ENCODE measurements around the gene MTARC2.
"Not testable (repeated sequence)": the region's sequence is repeated elsewhere in the genome, so short reads cannot be mapped to it uniquely, and the experiment has no call there.

Gene MTARC2

GRCh38 chr1:220748089-220748934, at the start of gene MTARC2:
MTARC2 (plus strand) TSS chr1:220748322; CDS start chr1:220748532, 210 bp downstream.
- no peak for DNase-seq

GRCh38 chr1:220698607-220699016, 49.5 kb upstream of the MTARC2 start:
- DNase-seq, result no peak

GRCh38 chr1:220699044-220699443, 49.1 kb upstream of the MTARC2 start:
- DNase-seq, result no peak

- no peak for DNase-seq
These were observed 47.5 kb upstream of the MTARC2 start for GRCh38 chr1:220700556-220701179.

DNA sequence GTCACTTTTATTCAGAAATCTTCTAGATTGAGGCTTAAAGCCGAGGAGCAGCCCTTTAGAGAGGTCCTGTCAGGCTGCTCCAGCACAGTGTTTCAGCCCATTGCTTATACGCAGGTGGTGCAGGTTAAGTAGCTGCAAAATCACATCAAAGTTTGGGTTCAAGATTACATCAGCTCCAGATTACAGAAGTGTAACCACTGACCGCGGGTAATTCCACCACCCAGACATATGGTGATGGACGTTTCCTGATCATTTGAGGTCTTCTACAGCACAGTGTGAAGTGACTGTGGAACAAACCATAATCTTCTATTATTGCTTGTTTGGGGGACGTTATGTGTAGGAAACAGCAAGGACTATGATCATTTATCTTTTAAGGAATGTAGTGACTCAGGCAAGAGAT, 46.1 kb upstream of the MTARC2 start:
- DNase-seq, result no peak

DNA sequence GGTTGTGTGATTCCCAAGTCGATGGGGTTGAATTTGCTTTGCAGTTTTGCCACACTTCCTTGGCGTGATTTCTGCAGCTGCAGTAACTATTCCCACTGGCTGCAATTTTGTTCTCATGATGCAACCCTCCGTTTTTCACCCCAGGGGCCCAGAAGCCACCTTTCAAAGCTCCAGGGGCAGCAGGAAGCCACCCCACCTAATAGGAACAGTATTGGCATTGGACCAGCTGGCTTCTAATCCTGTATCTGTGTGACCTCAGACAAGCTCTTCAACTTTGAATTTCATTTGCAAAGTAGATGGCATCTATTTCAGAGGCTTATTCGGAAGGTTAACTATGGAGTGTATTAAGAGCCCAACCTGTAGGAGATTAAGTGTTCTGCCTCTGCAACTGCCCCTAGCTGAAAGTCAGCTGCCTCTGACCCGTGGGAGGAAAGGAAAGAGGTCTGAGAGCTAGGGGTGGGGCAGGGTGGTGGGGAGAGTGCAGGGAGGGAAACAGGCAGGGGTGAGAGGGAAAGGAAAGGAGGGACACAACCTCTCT, 45.3 kb upstream of the MTARC2 start:
- DNase-seq, result no peak

GRCh38 chr1:220703305-220703704, 44.8 kb upstream of the MTARC2 start:
- DNase-seq, result no peak

- DNase-seq, result no peak
These were observed 42.3 kb upstream of the MTARC2 start for GRCh38 chr1:220705782-220706181.

- no peak for DNase-seq
These were observed 41.6 kb upstream of the MTARC2 start for GRCh38 chr1:220706480-220706879.

- no peak for DNase-seq
These were observed 41.0 kb upstream of the MTARC2 start for GRCh38 chr1:220707160-220707559.

- no peak for DNase-seq
These were observed 39.9 kb upstream of the MTARC2 start for GRCh38 chr1:220708244-220708643.

GRCh38 chr1:220708936-220709801, 39.0 kb upstream of the MTARC2 start:
- DNase-seq, result no peak

DNA sequence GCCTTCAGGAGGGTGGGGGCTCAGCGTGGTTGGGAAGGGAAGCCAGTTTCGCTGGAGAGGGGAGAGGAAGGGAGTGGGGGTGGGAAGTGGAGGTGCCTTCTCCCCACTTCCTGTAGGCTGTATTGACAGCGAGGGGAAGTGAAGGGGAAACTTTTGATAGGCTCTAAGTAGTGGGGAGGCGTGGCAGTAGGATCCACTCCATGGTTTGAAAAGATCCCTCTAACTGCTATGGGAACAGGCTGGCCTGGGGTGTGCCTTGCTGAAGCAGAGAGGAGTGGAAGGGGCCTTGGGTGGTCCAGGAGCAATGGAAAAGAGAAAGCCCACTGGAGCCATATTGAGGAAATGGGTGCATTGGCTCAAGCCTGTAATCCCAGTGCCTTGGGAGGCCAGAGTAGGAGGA, 37.8 kb upstream of the MTARC2 start:
- no peak for DNase-seq

DNA sequence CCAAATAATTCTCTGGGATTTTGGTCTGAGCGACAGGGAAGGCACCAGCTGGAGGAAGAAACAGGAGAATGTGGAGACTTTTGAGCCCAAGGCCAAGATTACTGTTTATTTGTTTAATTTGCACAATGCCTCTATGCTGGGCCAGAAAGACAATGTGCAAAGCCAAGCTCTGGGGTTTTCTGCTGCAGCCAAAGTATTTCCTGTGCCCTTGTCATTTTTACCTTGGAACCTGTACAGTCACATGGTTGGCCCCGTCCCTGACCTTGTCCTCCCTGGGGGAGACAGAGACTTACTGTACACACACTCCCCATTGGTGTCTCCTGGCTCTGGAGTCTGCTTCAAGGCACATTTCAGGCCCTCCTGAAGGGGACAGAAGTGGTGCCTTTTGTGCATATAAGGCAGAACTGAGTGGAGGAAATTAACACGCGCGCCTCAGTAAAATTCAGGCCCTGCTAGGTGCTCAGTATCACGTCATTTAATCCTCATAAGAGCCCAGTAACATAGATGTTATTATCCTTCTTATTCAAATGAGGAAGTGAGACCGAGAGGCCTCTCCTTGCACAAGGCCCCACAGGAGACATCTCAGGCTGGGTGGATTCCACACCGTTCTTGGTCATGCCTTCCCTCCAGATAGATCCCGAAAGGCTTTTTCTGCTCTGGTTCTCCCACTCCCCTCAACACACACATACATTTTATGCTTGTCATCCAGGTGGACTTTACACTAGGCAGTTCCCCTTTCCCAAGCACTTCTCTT, 36.9 kb upstream of the MTARC2 start:
- no peak for DNase-seq

DNA sequence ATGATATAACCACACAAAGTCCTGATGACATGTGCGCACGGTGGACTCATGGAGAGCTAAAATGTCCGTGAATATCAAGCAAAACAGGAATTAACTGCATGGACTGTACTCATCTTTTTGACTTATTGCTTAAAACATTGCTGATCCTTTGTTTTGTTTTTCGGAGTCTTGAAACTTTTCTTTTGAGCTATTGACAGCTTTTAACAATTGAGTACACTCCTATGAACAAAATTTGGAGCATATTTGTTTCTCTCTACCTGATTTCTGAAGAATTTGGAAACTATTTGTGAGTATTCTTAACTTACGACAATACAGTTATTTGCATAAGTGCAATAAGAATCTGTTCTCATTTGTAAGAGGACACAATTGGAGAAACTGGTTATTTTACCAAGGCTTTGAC, 32.1 kb upstream of the MTARC2 start:
- not testable (repeated sequence) for DNase-seq

DNA sequence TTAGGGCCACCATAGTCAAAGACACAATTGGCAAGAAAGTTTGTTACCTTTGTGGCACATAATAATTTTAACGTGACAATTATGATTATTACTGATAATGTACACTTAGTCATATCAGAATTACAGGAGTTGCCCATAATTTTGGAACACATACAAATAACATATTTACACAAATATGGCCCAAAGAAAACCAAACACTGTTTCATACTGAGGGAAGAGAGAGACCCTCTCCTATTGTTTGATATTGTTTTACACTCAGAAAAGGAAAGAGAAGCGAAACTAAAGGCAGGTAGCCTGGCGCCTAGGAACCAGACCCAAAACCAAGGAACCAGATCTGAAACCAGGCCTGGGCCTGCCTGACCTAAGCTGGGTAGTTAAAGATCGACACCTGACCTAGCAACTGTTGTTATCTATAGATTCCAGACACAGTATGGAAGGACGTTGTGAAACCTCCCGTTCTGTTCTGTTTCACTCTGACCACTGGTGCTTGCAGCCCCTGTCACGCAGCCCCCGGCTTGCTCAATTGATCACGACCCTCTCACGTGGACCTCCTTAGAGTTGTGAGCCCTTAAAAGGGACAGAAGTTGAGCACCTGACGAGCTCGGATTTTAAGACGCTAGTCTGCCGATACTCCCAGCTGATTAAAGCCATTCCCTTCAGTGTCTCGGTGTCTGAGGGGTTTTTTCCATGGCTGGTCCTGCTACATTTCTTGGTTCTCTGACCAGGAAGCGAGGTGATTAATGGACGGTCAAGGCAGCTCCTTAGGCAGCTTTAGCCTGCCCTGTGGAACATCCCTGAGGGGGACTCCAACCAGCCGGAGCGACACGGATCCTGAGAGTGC, 30.1 kb upstream of the MTARC2 start:
- no peak for DNase-seq

- DNase-seq, result not testable (repeated sequence)
These were observed 26.9 kb upstream of the MTARC2 start for GRCh38 chr1:220721266-220721665.

- DNase-seq, result no peak
These were observed 21.5 kb upstream of the MTARC2 start for GRCh38 chr1:220726634-220727033.

- DNase-seq, result no peak
These were observed 20.6 kb upstream of the MTARC2 start for GRCh38 chr1:220727519-220727918.

GRCh38 chr1:220730486-220730885, 17.6 kb upstream of the MTARC2 start:
- DNase-seq, result no peak

DNA sequence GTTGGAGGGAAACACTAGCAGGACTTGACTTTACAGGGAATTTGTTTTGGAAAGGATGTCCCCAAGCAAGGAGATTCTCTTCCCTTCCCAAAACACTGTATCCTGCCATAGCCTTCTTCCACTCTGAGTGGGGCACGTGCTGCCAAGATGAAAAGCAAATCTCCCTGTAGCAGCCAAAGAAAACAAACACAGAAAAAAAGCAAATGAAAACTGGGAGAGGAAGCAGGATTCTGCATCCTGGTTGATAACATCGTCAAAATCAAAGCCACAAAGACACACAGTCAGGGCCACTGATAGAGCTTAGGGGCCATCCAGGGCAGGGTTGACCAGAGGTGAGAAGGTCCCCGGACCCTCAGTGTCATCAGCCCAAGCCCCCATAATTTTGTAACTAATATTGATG, 16.0 kb upstream of the MTARC2 start:
- no peak for DNase-seq
